ENCODE data around the gene C14orf93.

The C14orf93 gene

DNA sequence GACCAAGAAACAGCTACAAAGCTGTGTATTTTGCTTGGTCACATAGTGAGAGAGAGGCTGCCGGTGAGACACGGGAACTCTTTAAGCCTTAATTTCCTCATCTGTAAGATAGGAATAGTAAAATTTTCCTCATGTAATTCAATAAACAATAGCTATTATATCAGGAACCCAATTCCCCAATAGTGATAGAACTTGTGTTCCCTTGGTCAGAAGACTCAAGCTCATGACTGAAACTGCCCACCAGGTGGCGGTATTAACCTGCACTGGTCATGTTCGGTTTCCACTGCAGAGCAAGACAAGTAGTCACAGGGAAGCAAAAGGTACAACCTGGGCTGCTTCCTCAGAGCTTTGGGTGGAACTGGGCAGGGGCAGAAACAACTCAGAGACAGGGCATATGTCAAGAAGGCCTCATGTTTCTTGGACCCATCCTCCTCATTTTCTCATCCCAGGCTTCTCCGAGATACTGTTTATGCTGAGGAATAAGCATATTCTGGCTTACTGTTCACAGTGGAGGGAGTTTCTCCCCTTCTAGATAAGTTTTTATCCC lies 23.4 kb downstream of the C14orf93 start:
- peak; percentile 92 for DNase-seq

DNA sequence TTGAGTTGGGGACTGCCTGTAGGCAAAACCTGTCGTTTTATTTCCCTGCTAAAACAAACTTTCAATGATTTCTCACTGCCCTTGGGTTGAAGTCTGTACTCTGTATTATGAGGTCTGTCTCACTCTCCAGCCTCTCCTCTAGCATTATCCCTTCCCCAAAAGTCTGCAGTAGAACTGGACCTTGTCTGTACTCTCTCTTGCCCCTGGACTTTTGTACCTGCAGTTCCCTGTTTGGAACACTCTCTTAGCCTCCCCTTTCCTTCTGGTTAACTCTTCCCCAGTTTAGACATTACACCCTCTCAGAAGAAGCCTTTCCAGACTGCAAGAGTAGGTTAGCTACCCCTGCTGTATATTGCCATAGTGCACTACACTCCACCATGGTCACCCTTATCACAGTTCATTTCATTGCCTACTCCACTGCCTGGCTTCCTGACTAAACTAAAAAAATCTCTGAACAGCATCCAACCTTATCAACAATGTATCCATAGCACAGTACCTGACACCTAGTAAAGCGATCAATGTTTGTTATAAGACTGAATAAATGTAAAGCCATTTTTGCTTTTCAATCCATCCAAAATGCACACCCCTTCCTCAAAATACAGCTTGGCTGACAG lies 23.9 kb downstream of the C14orf93 start:
- DNase-seq = no peak

DNA sequence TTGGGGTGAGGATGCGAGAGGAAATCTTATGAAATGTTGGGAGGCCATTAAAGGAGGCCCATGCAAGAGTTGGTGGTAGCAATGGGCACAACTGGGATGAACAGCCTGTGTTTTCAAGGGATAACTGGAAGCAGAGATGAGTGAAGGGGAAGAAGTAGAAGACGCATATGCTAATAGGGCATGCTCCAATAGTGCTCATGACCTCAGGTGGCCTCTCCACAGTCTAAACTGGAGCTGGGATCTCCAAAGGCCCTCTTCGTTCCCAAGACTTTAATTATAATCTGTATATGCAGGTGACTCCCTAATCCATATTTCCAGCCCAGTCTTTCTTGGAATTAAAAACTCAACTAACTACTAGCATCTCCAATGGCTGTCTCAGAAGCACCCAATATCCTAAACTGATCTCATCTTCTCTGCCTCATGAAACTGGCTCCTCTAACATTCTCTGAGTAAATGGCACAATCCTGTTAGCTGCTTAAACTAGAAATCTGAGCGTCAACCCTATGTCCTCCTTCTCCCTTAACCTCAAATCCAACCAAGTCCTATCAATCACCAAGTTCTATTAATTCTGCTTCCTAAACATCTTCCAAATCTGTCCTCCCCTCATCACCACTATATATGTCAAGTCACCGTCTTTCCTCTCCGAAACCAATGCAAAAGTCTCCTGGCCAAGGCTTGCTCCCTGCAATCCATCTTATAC lies 24.8 kb downstream of the C14orf93 start:
- no peak for DNase-seq

DNA sequence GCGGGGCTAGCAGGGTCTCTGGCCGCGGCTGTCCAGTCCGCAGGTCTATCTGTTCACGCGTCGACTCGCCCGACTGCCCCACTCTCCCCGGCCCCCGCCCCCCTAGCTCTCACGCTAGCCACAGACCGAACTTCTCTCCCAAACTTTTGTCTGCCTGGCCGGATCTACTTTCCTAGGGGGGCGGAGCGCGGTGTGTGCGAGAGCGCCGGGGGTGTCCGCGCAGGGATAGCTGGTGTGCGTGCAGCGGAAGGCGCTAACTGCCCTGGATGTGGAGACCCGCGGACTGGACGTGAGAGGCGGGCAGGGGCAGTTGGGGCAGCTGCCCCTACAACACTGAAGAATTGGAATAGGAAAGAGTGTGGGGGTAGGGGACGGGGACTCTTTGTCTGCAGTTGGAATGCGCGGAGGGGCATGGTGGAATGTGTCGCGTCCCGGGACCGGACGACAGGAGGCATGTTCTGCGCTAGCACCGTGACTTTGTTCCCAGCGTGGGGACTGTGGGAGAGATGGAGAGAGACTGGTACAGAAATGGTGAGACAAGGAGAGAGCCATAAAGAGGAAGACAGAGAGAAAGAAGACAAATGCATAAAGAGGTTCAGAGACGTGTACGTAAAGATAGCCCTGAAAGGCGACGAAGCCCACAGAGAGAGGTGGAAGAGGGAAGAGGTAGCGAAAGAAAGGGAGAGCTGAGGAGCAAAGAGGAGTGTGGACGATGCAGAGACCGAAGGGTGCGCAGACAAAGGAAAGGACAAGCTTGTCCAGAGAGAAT lies 27.3 kb downstream of the C14orf93 start, which contains the start of gene AJUBA:
TSS of gene AJUBA (minus strand) at position 75 of the 769 bp plus-strand sequence. CDS start 285 bp downstream, outside the sequence.
- DNase-seq = peak; percentile 60

DNA sequence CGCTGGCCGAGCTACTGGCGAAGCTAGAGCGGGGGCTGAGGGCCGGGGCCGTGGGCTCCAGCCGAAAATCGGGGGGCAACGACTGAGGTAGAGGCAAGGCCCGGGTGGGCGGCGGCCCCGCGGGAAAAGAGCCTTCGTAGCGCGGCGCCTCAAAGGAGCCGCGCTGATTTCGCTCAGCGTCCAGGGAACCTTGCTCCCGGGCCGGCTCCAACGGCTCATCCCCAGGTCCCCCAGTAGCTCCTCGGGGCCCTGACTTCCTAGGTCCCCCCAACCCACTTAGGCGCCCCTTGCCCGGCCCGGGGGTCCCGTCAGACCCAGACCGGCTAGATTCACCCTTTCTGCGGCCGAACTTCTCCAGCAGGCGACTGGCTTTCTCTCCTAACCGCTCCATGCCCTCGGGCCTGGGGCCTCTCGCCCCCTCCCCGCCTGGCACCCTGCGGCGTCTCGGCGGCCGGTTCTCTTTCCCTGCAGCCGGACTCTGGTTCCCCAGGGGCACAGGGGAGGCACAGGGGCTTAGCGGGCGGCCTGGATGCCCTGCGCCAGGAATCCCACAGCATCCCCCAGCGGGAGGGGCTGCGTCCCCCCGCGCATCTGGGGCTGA lies 28.0 kb downstream of the C14orf93 start:
- DNase-seq = no peak

DNA sequence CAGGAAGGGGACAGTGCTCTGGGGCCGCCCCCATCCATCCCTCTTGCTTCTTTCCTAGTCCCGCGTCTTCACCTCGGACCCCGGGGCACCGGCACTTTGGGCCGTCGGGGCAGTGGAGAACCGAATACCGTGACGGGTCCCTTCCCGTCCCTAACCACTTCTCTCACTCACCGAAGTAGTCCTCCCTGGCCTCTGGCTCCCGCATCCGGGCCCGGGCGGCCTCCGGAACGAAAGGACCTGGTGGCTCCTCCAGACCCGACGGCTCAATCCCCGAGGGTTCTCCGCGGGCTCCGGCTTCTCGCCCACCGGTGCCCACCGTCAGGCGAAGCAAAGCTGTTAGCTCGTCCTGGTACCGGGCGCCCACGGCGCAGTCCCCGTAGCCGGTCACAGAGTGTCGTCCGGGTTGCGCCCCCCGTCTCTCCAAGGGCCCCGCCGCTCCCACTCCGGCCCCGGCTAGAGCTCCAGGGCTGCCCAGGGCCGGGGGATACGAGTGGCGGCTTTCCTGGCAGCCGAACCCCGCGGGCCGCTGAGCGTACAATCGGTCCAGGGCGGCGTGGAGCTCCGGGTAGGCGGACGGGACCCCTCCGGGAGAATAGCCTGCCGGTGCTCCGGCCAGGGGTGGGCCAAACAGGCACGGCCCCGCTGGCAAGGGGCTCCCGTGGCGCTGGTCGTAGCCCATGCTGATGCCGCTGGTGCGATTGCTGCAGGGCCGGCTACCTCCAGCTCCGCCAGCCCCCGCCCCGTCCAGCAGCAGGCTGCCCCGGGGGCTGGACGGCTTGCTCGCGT lies 28.7 kb downstream of the C14orf93 start:
- no peak for DNase-seq

DNA sequence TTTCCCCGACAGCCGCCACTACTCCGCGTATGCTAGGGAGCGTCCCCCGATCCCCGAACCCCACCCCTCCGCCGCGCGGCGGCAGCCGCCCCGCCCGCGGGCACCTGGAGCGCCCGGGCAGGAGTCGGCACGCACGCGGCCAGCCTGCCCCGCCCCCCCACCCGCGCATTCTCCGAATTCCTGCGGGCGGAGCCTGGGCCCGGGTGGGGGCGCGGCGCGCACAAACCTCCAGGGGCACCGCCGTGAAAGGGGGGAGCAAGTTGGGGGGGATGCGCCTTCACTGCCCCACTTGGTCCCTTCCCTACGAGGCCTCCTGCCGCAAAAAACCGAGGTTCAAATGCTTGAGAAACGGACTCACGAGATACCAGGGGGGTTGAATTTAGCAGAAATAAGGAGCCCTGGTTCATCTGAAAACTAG lies 29.3 kb downstream of the C14orf93 start:
- no peak for DNase-seq

DNA sequence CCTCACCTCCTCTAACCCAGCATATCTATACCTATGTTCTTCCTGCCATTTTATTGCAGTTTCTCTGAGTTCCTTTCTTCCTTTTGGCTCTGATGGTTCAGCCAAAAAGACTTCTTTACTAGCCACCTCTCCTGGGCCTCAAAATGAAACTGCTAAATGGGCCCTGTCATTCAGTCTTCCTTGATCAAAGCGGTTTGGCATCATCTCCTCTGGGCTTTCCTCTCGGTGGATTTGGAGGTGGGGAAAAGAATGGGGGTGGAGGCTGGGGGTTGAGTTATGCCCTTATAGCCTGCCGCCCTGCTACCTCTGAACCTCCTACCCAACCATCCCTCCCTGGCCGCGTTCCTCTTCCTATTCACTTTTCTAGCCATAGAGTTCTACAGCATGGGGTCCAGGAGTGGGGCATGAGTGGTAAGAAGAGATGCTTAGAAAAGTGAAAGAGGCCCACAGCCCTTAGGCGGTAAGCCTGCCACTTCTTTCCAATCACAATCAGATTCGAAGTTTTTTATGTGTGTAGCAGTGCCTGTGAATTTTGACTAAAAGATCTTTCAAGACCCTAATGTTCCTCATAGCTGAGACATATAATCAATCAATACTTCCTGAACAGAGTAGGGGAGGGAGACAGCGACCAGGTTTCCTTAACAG lies 30.1 kb downstream of the C14orf93 start:
- no peak for DNase-seq

DNA sequence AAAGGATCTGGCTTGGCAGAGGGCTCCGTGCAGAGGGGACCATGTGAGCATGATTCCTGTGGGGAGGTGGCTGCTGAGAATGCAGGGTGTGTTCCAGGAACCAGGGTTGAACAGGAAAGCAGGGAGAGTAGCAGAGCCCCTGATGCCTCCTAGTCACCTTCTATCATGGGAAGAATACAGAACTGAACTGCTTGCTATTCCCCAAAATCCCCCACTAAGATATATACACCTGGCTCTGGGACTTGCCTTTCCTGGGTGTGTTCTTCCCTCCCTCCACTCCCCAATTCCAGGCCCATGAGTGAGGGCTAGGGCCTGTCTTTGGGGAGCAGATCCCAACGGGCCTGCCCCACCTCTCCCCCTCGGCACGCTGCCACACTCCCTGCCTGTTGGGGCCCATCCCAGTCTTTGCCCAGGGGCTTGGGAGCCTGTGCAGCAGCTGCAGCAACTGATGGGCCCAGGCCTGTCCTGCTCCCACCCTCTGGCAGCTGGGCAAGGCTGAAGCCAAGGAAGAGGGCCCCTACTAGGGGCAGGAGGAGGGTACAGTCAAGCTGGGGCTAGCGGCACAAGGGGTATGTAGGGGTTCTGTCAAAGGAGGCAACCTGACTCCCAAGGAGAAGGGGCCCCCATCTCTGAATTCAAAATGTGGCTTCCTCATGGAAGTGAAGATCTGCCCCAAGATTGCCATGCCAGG lies 30.8 kb downstream of the C14orf93 start:
- DNase-seq = no peak

DNA sequence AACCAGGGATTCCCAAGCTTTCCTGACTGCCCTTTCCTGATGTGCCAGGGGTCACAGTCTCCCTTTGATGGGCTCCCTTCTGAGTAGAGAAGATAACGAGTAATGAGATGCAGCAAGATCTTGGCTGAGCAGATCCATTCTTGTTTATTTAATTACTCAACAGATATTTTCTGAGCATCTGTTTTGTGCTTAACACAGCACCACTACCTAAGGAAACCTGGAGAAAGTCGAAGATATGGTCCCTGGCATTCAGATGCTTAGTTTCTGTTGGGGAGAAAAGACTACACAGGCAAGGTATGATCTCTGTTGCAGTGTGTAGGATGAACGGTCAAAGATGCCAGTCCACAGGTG lies 31.5 kb downstream of the C14orf93 start:
- no peak for DNase-seq

DNA sequence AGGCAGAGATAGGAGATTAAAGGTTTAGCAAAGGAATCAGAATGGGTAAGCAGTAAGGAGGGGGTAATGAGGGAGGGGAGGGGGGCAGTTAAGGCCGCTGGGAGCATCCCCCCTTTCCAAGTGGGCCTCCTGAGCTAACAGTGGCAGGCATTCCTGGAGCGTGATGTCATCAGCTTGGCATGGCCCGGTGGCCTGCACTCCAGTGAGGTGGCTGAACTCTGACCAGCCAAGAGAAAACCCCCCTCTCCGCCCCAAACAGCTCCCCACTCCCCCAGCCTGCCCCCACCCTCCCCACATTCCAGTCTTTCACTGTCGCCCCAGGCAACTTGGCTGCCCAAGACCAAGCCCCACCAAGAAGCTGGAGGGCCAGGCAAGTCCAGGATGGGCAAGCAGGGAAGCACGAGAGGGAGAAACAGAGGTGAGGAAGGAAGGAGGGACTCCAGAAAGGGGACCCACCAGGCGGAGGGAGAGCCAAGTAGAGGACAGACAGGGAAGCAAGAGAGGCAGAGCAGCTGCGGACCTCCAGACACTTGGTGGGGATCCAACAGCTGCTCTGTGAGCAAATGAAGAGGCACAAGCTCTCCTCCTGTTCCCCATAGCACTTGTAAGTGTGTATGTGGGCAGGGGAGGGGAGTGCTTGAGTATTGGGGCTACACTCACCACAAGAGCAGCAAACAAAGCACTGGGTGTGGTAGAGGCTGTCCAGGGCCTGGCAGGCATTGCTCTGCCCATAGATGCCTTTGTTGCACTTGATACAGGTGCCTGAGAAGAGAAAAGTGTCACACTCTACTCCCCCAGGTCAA lies 32.1 kb downstream of the C14orf93 start:
- no peak for DNase-seq

DNA sequence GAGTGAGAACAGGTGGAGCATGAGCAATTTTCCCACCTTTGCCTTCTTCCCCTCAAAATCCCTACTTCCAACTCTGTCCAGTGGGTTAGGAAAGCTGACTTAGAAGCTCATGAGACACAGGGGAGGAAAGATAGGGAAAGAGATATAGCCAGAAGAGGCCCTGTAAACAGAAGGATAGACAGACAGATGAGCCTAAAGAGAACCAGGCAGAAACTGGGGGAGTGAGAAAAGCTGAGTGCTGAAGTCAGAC lies 32.6 kb downstream of the C14orf93 start:
- no peak for DNase-seq

DNA sequence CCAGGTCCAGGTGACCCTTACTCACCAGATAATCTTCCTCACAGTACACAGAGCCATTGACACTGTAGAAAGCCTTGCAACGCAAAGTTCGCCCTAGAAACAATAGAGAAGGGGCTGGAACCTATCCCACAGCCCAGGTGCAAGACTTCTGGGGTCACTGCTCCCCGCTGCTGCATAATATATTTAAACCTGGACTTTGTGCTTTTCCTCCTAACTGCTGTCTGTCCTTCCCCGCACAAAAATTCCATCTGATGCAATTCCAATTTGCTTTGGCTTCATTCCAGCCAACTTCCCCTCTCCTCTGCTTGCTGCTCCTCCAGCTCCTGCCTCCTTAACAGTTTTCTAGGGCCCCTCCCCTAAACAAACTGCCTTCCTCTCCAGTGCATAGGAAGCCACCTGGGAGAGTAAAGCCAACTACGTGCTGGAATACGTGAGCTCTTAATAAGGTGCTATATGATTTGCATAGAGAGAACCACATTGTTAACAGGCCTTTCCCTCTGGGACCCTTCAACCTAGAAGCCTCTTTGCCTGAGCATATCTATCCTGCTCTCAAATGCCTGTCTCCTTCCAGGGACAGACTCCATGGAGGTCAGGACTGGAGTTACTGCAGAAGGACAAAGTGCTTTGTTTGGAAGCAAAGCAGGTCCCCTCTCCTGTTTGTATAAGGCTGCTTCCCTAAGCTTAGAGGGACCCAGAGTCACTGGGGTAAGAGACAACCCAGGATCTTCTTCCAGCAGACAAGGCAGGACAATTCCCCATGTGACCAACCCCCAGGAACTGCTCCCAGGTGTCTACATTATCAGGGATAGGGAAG lies 33.1 kb downstream of the C14orf93 start:
- DNase-seq = no peak

DNA sequence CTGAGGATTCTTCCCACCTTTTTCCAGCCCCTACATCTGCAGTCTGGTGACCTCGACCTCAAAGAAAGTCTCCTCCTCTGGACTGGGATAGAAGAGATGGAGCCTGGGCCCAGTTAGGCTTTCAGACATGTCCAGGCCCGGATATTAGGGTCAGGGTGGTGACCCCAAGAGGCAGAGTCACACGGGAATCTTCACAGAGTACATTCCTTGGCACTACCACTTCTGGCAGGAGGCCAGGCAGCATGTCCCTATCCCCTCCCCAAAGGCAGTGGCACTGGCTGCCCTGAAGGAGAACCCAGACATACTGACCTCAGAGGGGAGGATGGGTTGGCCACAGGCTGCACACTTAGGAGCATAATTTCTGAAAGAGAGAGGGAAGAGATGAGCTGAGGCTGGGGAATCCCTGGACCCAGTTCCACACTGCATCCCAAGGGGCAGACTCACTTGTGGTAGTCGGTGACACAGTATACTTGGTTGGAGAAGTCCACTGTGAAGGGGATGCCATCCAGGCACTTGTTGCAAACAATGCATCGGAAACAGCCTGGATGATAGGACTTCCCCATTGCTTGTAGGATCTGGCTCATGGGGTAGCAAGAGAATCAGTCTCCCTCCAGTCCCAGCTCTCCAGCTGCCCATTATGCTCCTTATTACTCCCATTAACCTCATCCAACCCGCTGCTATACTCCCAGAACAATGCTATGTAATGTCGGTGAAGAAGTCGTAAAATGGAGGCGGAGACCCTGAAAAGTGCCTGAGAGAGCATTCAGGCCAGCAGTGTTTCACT lies 35.2 kb downstream of the C14orf93 start:
- no peak for DNase-seq

DNA sequence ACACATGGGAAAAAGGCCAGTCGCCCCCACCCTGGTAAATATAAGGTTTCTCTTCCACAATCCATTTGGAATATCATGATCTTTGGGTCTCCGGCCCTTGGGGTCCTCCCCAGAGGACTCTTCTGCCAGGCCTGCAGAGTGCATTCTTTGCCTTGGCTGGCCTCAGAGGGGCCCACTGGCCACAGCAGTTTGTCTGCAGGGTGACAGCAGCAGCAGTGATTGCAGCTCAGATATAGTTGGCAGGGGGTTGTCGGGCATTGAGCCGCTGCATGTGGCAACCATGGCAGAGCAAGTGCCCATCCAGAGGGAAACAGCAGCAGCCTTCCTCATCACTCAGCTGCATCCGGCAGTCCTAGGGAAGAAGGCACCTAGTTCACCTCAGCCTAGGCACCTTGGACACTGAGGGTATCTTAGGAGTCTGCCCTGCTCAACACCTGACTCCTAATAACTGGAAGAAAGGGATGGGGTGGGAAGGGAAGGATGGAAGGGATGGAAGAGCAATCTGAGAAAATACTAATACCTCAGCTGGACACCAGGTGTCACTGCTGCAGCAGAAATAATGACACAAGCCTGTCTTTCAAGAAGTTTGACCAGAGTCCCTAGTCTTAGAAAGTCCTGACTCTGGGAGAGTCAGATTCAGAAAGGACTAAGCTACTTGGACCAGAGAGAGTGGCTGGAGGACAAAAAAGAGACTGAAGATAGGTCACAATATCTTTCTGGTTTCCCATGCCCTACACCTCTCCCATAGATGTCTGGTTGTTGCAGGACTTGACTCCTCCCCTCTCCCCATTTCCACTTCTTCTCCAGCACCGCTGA lies 36.5 kb downstream of the C14orf93 start:
- peak; percentile 53 for DNase-seq

DNA sequence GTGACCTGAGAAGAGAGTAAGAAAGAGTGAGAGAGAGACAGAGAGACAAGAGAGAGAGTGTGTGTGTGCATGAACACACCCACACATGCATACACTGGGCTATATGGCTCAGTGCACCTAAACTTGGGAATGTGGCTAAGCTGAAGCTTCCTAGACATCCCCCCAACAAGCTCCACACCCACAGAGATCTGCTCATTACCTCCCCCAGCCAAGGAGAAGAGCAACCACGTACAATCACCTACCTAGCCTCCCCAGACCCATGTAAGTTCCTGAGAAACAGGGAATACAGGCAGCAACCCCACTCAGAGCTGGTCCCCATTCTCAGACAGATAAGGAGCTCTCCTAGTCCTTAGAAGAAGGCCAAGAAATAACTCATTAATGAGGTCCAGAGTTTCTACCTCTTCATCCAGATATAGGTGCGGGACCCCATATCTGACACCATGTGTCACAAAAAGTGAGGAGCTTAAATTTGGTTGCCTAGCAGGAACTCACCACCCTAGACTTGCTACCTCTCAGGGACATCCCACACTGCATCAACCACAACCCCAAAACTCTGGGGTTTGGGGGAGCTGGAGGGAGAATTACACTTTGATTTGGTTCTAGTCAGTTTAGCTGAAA lies 37.5 kb downstream of the C14orf93 start:
- no peak for DNase-seq

DNA sequence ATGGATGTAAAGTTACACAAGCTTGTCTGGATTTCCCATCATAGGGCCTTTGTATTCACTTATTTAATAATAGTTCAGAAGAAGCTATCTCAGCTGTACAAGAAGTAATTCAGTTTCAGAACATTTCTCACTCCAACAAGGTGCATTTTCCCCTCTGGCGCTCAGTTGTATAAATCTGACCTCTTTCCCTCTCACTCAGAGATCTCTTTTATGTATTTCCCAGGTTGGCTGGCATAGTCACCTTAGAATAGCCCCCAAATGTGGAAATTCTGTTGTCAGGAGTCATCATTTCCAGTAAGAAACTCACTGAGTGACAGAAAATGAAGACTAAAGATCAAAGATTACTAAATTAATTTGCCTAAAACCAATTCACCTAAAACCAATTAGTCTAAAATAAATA lies 38.8 kb downstream of the C14orf93 start:
- DNase-seq = no peak

Measured in midbrain (tissue), 1 donor.